DOHH2 (cell line): ENCODE measurements around the gene C9orf43.

Experiments
- EZH2phosphoT487 ChIP-seq: fragments of 200-600 bp; sonication (generic); IDR thresholded peaks from 2 replicates; pipeline ENCODE4 v1.6.1; 2017; ENCODE audit warnings: borderline replicate concordance, mild to moderate bottlenecking, antibody characterized with exemption, low read length, moderate library complexity, mixed read lengths
- TF ChIP-seq, protein P1 (sequence below): fragments of 200-600 bp; sonication (generic); IDR thresholded peaks from one replicate; pipeline ENCODE4 v1.5.1; 2014; ENCODE audit warnings: antibody characterized with exemption, mild to moderate bottlenecking, low read depth, low read length; ENCODE audit not compliant: poor library complexity, severe bottlenecking

- no peak for TF ChIP-seq EZH2phosphoT487
- TF ChIP-seq, protein P1, sequence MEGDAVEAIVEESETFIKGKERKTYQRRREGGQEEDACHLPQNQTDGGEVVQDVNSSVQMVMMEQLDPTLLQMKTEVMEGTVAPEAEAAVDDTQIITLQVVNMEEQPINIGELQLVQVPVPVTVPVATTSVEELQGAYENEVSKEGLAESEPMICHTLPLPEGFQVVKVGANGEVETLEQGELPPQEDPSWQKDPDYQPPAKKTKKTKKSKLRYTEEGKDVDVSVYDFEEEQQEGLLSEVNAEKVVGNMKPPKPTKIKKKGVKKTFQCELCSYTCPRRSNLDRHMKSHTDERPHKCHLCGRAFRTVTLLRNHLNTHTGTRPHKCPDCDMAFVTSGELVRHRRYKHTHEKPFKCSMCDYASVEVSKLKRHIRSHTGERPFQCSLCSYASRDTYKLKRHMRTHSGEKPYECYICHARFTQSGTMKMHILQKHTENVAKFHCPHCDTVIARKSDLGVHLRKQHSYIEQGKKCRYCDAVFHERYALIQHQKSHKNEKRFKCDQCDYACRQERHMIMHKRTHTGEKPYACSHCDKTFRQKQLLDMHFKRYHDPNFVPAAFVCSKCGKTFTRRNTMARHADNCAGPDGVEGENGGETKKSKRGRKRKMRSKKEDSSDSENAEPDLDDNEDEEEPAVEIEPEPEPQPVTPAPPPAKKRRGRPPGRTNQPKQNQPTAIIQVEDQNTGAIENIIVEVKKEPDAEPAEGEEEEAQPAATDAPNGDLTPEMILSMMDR, result no peak
Observed at GRCh38 chr9:113463418-113464285, 53.1 kb downstream of the C9orf43 start, which contains the start of gene RGS3.
